HT1080 (cell line): ENCODE measurements around the gene SHC2. TPM values are rescaled to one million over a fixed set of nuclear protein-coding genes. Genes with fewer than 3 reads are reported as not detected.

Experiments used
- DNase-seq: peaks from one replicate; pipeline ENCODE4 v3.0.0-alpha.2; 2015; ENCODE audit warnings: low read depth
- total RNA-seq: library from RNA; depleted of rRNA; stranded (reverse); fragments of >200 nt; shearing (Covaris generic); gene quantifications from 2 replicates; pipeline ENCODE4 v1.2.3, GENCODE V29; 2014

The SHC2 gene
- total RNA-seq, 1 experiment from 2014 or later = 0.03 TPM

- no peak for DNase-seq
These were observed 11.4 kb upstream of the SHC2 start for GRCh38 chr19:472005-472858.

GRCh38 chr19:470701-471100, 9.9 kb upstream of the SHC2 start:
- DNase-seq = no peak

DNA sequence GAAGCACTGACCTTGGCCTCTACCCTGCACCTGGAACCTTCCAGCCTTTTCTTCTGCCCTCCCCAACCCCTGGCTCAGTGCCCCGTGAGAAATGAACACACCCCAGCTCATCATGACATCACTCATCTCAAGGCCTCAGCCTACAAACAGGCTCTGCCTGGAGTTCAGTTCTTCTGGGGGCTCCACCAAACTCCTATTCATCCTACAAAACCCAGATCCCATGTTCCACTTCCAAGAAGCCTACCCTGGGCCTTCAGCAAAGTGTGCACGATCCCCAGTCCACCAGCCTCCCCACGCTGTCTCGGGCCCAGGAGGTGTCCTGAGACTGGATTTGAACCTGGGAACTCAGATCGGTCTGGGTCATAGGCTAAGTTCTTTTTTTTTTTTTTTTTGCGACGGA, 9.0 kb upstream of the SHC2 start:
- DNase-seq = no peak

GRCh38 chr19:468587-469256, 7.9 kb upstream of the SHC2 start:
- DNase-seq = no peak

GRCh38 chr19:467554-467953, 6.7 kb upstream of the SHC2 start:
- DNase-seq = no peak

GRCh38 chr19:465056-465816, 4.4 kb upstream of the SHC2 start:
- DNase-seq = no peak

DNA sequence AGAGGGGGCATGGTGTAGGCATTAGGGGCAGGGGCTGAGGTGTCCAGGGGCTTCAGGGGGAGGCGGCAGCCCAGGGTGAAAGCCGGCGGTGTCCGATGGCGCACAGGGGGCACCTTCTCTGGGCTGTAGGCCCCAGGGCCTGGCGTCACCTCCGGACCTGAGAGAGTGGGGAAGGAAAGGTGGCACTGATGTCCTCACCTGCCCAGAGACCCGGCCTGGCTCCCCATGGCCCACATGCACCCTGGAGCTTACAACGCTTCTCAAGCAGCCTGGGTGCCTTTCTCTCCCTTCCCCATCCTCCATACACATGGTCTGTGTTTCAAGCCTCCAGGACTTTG, 3.3 kb upstream of the SHC2 start:
- DNase-seq = no peak

GRCh38 chr19:463483-464207, 2.8 kb upstream of the SHC2 start:
- DNase-seq = no peak

DNA sequence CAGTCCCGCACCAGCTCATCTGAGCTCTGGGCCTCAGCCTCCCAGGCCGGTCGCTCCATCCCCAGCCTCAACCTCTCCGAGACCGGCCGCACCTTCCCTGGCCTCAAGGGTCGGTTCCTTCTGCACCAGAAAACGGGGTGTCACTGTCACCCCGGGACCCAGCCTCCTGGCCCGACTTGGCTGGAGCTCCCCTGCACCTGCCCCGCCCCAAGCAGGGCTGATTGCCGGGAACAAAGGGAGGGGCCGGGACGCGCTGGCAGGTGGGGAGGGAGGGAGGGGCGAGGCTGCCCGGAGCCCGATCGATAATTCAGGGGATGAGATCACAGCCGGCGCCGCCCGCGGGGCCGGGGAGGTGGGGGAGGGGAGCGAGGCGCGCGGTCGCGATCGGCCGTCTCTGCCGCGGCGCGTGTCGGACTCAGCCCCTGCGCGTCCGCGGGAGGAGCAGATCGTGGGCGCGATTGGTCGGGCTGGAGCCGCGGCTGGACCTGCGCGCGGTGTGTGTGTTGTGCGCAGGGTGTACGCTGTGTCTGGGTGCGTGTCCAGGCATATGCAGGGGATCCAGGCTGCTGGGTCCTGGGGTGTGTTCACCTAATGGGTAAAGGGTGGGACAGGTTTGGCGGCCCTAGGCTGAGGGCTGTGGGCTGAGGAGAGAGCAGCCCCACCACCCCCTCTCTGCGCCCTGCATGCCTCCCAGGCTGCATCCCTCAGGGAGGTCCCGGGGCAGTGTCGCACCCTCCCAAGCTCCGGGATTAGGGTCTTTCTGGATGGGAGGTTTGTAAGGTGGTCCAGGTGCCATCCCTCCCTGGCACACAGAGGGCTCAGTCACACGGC, 1.1 kb upstream of the SHC2 start:
- DNase-seq = no peak

DNA sequence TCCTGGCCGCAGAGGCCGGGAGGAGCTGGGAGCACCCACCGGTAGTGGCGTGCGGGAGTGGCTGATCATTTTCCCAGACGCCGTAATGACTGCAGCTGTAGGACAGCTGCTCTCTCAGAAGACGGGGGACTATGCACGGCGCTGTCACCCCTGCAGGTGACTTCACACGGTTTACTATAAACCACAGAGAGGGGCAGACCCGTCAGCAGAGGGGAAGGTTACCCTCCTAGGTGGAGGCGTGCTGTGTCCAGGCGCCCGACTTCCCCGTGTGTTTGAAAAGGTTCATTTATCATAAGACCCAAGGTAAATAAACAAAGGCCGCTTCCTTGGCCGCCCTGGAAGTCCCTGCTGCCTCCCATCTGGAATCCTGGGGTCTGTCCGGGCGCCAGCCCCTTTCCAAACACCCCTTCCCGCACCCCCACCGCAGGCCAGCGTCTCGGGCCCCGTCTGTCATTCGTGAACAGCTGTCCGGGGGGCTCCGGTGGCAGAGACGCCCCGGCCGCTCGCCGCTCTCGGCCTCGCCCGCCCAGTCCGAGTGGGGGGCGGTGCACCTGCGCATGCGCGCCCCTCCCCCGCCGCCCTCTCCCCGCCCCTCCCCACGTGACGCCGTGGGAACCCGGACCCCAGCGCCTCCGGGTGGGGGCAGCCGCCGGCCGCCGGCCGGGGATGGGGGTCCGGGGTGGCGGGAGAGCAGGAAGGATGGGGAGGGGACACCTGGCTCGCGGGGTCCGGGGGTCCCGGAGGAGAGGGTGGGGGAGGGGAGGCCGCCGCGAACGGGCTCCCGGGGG, 915 bp downstream of the SHC2 start:
- DNase-seq = no peak

GRCh38 chr19:458091-459042, 2.5 kb downstream of the SHC2 start:
- DNase-seq = no peak

DNA sequence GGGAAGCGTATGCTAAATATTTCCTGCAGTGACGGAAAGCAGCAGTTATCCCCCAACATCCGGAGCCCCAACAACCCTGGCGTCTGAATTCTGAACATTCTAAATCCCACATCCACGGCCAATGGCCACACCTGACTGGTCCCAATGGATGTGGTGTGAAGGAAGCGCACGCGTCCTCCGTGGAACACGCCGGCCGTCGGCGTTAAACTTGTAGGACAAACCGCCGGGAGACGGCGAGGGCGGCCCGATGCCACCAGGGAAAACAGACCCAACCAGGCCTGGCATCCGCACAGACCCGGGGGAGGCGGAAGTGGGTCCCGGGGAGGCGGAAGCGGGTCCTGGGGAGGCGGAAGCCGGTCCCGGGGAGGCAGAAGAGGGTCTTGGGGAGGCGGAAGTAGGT, 3.2 kb downstream of the SHC2 start:
- no peak for DNase-seq

DNA sequence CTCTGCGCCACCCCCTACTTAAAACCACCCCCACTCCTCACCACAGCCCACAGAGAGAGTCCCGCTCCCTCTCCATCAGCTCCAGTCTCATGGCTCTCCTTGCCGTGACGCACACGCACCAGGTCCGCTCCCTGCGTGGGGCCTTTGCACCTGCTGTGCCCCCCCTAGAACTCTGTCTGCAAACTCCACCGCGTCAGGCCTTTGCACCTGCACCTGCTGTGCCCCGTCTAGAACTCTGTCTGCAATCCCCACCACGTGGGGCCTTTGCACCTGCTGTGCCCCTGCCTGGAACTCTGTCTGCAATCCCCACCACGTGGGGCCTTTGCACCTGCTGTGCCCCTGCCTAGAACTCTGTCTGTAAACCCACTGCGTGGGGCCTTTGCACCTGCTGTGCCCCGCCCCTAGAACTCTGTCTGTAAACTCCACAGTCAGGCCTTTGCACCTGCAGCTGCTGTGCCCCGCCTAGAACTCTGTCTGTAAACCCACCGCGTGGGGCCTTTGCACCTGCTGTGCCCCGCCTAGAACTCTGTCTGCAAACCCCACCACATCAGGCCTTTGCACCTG, 4.2 kb downstream of the SHC2 start:
- DNase-seq = no peak

DNA sequence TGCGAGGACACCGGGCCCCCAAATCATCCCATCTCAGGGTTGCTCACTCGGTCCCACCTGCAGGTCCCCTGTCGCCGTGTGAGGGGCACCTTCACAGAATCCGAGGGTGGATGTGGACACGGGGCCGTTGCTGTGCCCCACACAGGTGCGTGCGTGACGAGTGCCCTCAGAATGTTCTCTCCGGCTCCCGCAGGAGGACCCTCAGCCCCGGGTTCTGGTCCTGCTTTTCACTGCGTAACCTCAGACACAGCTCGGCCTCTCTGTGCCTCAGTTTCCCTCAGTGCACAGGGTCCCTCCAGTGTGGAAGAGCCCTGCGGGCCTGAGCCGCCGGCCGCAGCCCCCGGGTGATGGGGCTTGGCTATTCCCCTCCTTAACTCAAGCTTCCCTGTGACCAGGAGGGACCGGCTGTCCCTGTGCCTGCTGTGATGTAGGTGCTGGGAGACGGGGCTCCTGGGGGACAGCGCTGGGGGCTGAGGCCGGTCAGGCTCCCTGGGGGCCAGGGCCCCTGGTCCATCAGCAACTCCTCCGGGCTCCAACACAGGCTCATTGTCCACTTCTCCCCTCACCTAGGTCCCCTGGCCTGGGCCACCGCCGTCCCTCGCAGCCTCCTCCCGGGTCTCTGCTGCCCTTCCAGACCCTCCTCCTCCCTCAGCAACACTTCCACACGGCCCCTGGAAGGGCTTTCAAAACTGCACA, 4.8 kb downstream of the SHC2 start:
- DNase-seq = no peak

- DNase-seq = no peak
These were observed 5.7 kb downstream of the SHC2 start for GRCh38 chr19:455031-455705.

DNA sequence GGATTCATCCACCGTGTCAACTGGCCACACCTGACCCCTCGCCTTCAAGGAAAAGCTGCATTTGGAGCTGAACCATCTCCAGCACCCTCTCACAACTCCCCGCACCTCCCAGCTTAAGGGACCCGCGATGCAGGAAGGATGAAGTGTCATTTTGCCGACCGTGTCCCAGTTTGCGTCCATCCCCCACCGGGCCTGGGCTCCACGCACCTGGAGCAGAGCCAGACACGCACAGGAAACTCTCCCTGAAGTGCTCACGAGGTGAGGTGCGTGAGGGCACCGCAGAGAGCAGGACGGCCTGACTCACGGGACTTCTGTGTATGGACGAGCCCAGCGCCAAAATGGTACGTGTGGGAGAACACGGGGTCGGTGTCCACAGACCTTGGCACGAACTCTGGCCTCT, 7.2 kb downstream of the SHC2 start:
- no peak for DNase-seq

- DNase-seq = no peak
These were observed 8.0 kb downstream of the SHC2 start for GRCh38 chr19:452829-453228.
